Measurements from ENCODE around the gene TXNDC2.

DNA sequence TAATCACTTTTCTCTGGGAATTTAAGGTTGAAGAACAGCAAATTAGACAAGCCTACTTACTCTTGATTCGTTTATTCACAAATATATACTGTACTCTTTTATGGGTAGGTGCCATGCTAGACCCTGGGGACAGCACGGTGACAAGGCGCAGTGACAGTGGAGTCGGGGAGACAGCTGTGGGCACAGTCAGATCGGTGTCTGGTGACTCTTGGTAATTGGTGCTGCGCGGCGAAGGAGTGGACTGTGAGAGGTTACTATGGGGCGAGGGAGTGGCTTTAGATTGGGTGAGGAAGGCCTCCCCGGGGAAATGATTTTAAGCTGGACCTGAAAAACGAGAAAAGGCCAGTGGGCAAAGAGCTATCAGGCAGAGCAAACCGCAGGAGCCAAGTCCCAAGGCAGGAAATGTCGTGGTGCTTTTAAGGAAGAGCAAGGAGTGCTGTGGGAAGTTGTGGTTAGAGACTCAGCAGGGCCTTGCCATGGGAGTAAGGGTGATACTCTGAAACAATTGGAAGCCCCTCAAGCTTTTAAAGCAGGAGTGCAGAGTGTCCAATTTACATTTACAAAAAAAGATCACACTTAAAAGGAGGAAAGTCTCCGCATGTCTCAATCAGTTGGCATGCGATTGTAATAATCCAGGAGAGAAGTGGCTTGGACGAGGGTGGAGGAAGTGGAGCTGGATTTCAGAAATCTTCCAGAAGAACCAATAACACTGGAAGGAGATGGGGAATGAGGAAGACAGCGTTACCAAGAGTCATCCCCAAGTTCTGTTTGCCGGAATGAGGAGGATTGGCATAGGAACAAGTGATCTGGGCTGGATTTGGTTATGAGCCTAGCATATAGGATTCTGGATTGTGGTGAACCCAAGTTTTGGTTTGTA is 36.1 kb upstream of the TXNDC2 start:
- TF ChIP-seq, protein P1, sequence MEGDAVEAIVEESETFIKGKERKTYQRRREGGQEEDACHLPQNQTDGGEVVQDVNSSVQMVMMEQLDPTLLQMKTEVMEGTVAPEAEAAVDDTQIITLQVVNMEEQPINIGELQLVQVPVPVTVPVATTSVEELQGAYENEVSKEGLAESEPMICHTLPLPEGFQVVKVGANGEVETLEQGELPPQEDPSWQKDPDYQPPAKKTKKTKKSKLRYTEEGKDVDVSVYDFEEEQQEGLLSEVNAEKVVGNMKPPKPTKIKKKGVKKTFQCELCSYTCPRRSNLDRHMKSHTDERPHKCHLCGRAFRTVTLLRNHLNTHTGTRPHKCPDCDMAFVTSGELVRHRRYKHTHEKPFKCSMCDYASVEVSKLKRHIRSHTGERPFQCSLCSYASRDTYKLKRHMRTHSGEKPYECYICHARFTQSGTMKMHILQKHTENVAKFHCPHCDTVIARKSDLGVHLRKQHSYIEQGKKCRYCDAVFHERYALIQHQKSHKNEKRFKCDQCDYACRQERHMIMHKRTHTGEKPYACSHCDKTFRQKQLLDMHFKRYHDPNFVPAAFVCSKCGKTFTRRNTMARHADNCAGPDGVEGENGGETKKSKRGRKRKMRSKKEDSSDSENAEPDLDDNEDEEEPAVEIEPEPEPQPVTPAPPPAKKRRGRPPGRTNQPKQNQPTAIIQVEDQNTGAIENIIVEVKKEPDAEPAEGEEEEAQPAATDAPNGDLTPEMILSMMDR (IDR thresholded peaks at IDR 0.05) = no peak
- no peak for TF ChIP-seq POLR2A (IDR thresholded peaks at IDR 0.05)
